K562 (cell line): ENCODE data around the gene PNPLA7. TPM values are rescaled to one million over a fixed set of nuclear protein-coding genes. Genes with fewer than 3 reads are reported as not detected.

ENCODE experiments used
- ARID1B ChIP-seq: fragments of 450-650 bp; IDR thresholded peaks from 2 replicates; pipeline ENCODE4 v1.6.1; 2016; ENCODE audit warnings: antibody characterized with exemption, mild to moderate bottlenecking, inconsistent platforms
- BMI1 ChIP-seq: fragments of 150-350 bp; IDR thresholded peaks from 2 replicates; pipeline ENCODE4 v1.6.1; 2014; ENCODE audit warnings: low read length
- CTBP1 ChIP-seq: fragments of 450-650 bp; IDR thresholded peaks from 2 replicates; pipeline ENCODE4 v1.6.1; 2016; ENCODE audit warnings: borderline replicate concordance
- EP400 ChIP-seq: fragments of 450-650 bp; IDR thresholded peaks from 2 replicates; pipeline ENCODE4 v1.6.1; 2017; ENCODE audit warnings: antibody characterized with exemption, mild to moderate bottlenecking, moderate library complexity
- ETS1 ChIP-seq: conservative IDR thresholded peaks from 2 replicates; pipeline ENCODE4 v1.6.1; 2011; ENCODE audit warnings: low read depth, mild to moderate bottlenecking, low read length; ENCODE audit not compliant: control insufficient read depth
- GATAD2B ChIP-seq: fragments of 450-650 bp; IDR thresholded peaks from 2 replicates; pipeline ENCODE4 v1.6.1; 2017; ENCODE audit warnings: mild to moderate bottlenecking, borderline replicate concordance
- HOMEZ ChIP-seq: fragments of 250-450 bp; sonication (Bioruptor Pico); IDR thresholded peaks from 2 replicates; pipeline ENCODE4 v1.4.0; 2020; ENCODE audit warnings: mild to moderate bottlenecking, moderate library complexity
- JUN ChIP-seq, 2 experiments: sonication (generic) in 1 of 2; formaldehyde crosslinking in 1 of 2; IDR thresholded peaks; 2 replicates each; pipeline versions ENCODE4 v1.6.1 to v1.8.0; 2012 to 2022; ENCODE audit warnings: borderline replicate concordance in 2 of 2, mild to moderate bottlenecking in 2 of 2, improper control_type of control experiment in 1 of 2, low read depth in 1 of 2, low read length in 1 of 2, missing genetic modification reagents in 1 of 2
- MBD2 ChIP-seq: sonication (generic); IDR thresholded peaks from 2 replicates; pipeline ENCODE4 v1.6.1; 2016; ENCODE audit warnings: low read depth, borderline replicate concordance
- MEF2A ChIP-seq: IDR thresholded peaks from 2 replicates; pipeline ENCODE4 v1.6.1; 2011; ENCODE audit warnings: low read depth, mild to moderate bottlenecking, low read length, moderate library complexity; ENCODE audit not compliant: control insufficient read depth
- MXI1 ChIP-seq: IDR thresholded peaks from 2 replicates; pipeline ENCODE4 v1.6.1; 2011; ENCODE audit warnings: low read depth, mild to moderate bottlenecking, improper control_type of control experiment, low read length
- NCOR1 ChIP-seq: fragments of 450-650 bp; IDR thresholded peaks from 2 replicates; pipeline ENCODE4 v1.6.1; 2016; ENCODE audit warnings: mild to moderate bottlenecking, moderate library complexity
- NR2F6 ChIP-seq: fragments of 450-650 bp; formaldehyde crosslinking; IDR thresholded peaks from 2 replicates; pipeline ENCODE4 v1.4.0; 2020; ENCODE audit warnings: mild to moderate bottlenecking
- PHTF2 ChIP-seq: fragments of 250-450 bp; sonication (Bioruptor Pico); IDR thresholded peaks from 2 replicates; pipeline ENCODE4 v1.5.0; 2021; ENCODE audit warnings: mild to moderate bottlenecking
- RAD21 ChIP-seq, 2 experiments: fragments of 250-450 bp in 1 of 2; fragments of 450-650 bp in 1 of 2; sonication (Bioruptor Pico) in 1 of 2; formaldehyde crosslinking in 1 of 2; IDR thresholded peaks in 1 of 2; conservative IDR thresholded peaks in 1 of 2; 2 replicates each; pipeline versions ENCODE4 v1.4.0 to v1.8.0; 2020 to 2022; ENCODE audit warnings: mild to moderate bottlenecking in 2 of 2, moderate library complexity in 1 of 2
- SETDB1 ChIP-seq: IDR thresholded peaks from one replicate; pipeline ENCODE4 v1.6.1; 2012; ENCODE audit warnings: low read length, control low read depth, inconsistent platforms
- SNAPC5 ChIP-seq: fragments of 250-450 bp; sonication (Bioruptor Pico); IDR thresholded peaks from 2 replicates; pipeline ENCODE4 v1.8.0; 2021; ENCODE audit warnings: moderate library complexity, mild to moderate bottlenecking, inconsistent platforms
- SNIP1 ChIP-seq: fragments of 450-650 bp; IDR thresholded peaks from 2 replicates; pipeline ENCODE4 v1.7.1; 2017; ENCODE audit warnings: low read depth, mild to moderate bottlenecking
- TFAP4 ChIP-seq: sonication (generic); formaldehyde crosslinking; IDR thresholded peaks from 2 replicates; pipeline ENCODE4 v1.8.0; 2022; ENCODE audit warnings: missing genetic modification reagents, mild to moderate bottlenecking, moderate library complexity, borderline replicate concordance
- VEZF1 ChIP-seq: fragments of 200-800 bp; sonication (Bioruptor generic); IDR thresholded peaks from 2 replicates; pipeline ENCODE4 v1.6.1; 2017; ENCODE audit warnings: missing genetic modification characterization, missing compliant biosample characterization
- ZC3H4 ChIP-seq: sonication (generic); formaldehyde crosslinking; IDR thresholded peaks from 2 replicates; pipeline ENCODE4 v1.9.0; 2021; ENCODE audit warnings: missing genetic modification reagents, borderline replicate concordance
- ZFX ChIP-seq: sonication (generic); formaldehyde crosslinking; IDR thresholded peaks from 2 replicates; pipeline ENCODE4 v1.8.0; 2022; ENCODE audit warnings: mild to moderate bottlenecking, missing genetic modification reagents, moderate library complexity
- ZNF311 ChIP-seq: fragments of 250-450 bp; sonication (Bioruptor Pico); IDR thresholded peaks from 2 replicates; pipeline ENCODE4 v1.4.0; 2020; ENCODE audit warnings: mild to moderate bottlenecking, moderate library complexity
- ZNF445 ChIP-seq: fragments of 250-450 bp; sonication (Bioruptor Pico); IDR thresholded peaks from 2 replicates; pipeline ENCODE4 v1.4.0; 2020; ENCODE audit warnings: low read depth, mild to moderate bottlenecking, moderate library complexity
- ZNF507 ChIP-seq: conservative IDR thresholded peaks from 2 replicates; pipeline ENCODE4 v1.6.1; 2017; ENCODE audit warnings: missing genetic modification characterization, missing compliant biosample characterization
- polyA plus RNA-seq, 8 experiments: library from polyadenylated mRNA; depleted of rRNA in 4 of 8; stranded (reverse) in 5 of 8; unstranded in 3 of 8; fragments of >200 nt; fragmentation: Nextera tagmentation in 2 of 8; fragmentation: Illumina TruSeq in 1 of 8; extraction: Ambion mirVana in 2 of 8; extraction: Trizol in 1 of 8; gene quantifications; 2 replicates each; pipeline versions ENCODE4 v1.2.1 to v1.2.3, GENCODE V29; 2011 to 2014; ENCODE audit warnings: inconsistent platforms in 1 of 8, missing spikeins in 1 of 8
- total RNA-seq, 7 experiments: library from RNA; depleted of rRNA in 6 of 7; stranded (reverse); fragments of >200 nt in 6 of 7; fragmentation: Illumina TruSeq in 2 of 7; extraction: Trizol in 2 of 7; gene quantifications; 2 replicates each; pipeline versions ENCODE4 v1.2.1 to v1.2.3, GENCODE V29; 2011 to 2021; ENCODE audit warnings: low replicate concordance in 1 of 7

The PNPLA7 gene
- total and polyA plus RNA-seq, 9 of the 15 experiments (the other 6 are each of a cell fraction or from before 2014, with no cell fraction given) = 0.01 to 0.85 (median 0.19) TPM; not detected in 1

- no peak for TF ChIP-seq JUN (IDR thresholded peaks at IDR 0.05; ENCODE audit: borderline replicate concordance, low read depth, low read length)
- TF ChIP-seq JUN (CRISPR knock-in tag; IDR thresholded peaks at IDR 0.05; ENCODE audit: borderline replicate concordance) = no peak
- no peak for TF ChIP-seq PHTF2 (CRISPR knock-in tag)
- TF ChIP-seq GATAD2B = 0 out of 2 replicates have a peak, but pooled peaks have one; percentile 56
- TF ChIP-seq EP400 = no peak
- 0 out of 2 replicates have a peak, but pooled peaks have one; percentile 35 for TF ChIP-seq ETS1
- TF ChIP-seq RAD21 (CRISPR knock-in tag; conservative IDR thresholded peaks at IDR 0.05 in 1 of 2, IDR thresholded peaks at IDR 0.05 in 1 of 2) = no peak
- no peak for TF ChIP-seq ZNF311 (CRISPR knock-in tag)
- TF ChIP-seq SNAPC5 = no peak
- TF ChIP-seq ZFX (CRISPR knock-in tag) = 0 out of 2 replicates have a peak, but pooled peaks have one; percentile 34
- no peak for TF ChIP-seq BMI1
- no peak for TF ChIP-seq MEF2A
- no peak for TF ChIP-seq HOMEZ (CRISPR knock-in tag)
- TF ChIP-seq VEZF1 (CRISPR knock-in tag) = peak; percentile 71
- no peak for TF ChIP-seq NCOR1
- no peak; the same call in 1 of the 2 replicates for TF ChIP-seq TFAP4
- no peak for TF ChIP-seq ARID1B
- TF ChIP-seq SNIP1 = no peak
- no peak for TF ChIP-seq NR2F6 (CRISPR knock-in tag)
- TF ChIP-seq ZNF445 (CRISPR knock-in tag) = no peak
- TF ChIP-seq SETDB1 = no peak
- no peak for TF ChIP-seq MXI1
- peak; percentile 52; the same call in 1 of the 2 replicates for TF ChIP-seq CTBP1
- TF ChIP-seq ZC3H4 (CRISPR knock-in tag) = no peak
- TF ChIP-seq MBD2 = no peak
- no peak for TF ChIP-seq ZNF507 (tag)
Measured at GRCh38 chr9:137459152-137459600, 91.0 kb downstream of the PNPLA7 start, which contains the start of gene NSMF (continued).
